Ascending aorta (tissue), 2 donors: Measurements from ENCODE around the gene RNF220. TPM values are rescaled to one million over a fixed set of nuclear protein-coding genes. Genes with fewer than 3 reads are reported as not detected.

ENCODE experiments used
- DNase-seq, 2 donors: peaks; one replicate each; pipeline ENCODE4 v3.0.0-alpha.2; 2019; ENCODE audit warnings: low spot score in 2 of 2
- H3K27ac ChIP-seq, 2 donors: fragments of 200-600 bp; sonication (generic); one replicate each; pipeline ENCODE4 v1.5.1; 2016 to 2017; ENCODE audit warnings: mild to moderate bottlenecking in 1 of 2
- H3K27me3 ChIP-seq: fragments of 200-600 bp; sonication (generic); one replicate; pipeline ENCODE4 v1.5.1; 2017
- H3K36me3 ChIP-seq, 2 donors: fragments of 200-600 bp; sonication (generic); one replicate each; pipeline ENCODE4 v1.5.1; 2016
- H3K4me1 ChIP-seq, 2 donors: fragments of 200-600 bp; sonication (generic); one replicate each; pipeline ENCODE4 v1.5.1; 2016 to 2017; ENCODE audit warnings: mild to moderate bottlenecking in 1 of 2
- H3K4me3 ChIP-seq, 2 donors: fragments of 200-600 bp; sonication (generic); one replicate each; pipeline ENCODE4 v1.5.1; 2016 to 2017; ENCODE audit warnings: mild to moderate bottlenecking in 1 of 2
- H3K9me3 ChIP-seq, 2 donors: fragments of 200-600 bp; sonication (generic); one replicate each; pipeline ENCODE4 v1.5.1; 2016
- CTCF ChIP-seq, 3 experiments: fragments of 200-600 bp in 2 of 3; fragments of 450-650 bp in 1 of 3; sonication (generic) in 2 of 3; IDR thresholded peaks; one replicate each; pipeline ENCODE4 v1.5.1; 2016 to 2019; ENCODE audit warnings: antibody characterized with exemption in 3 of 3, mild to moderate bottlenecking in 1 of 3, moderate library complexity in 1 of 3
- intact Hi-C: fragments of 100-400 bp; cut with DNase I; formaldehyde crosslinking; loops from one replicate; pipeline ENCODE4 v1.15.1; 2023
- total RNA-seq: library from RNA; depleted of rRNA; stranded (reverse); fragments of >200 nt; gene quantifications from one replicate; pipeline ENCODE4 v1.1.0, GENCODE V29; 2016

Gene RNF220
- total RNA-seq, 1 donor from 2014 or later: 54.8 TPM

GRCh38 chr1:44523593-44524591 lies 118.8 kb downstream of the RNF220 start:
- no peaks in the 10 kb centered on the region for H3K36me3 ChIP-seq
- no peak for DNase-seq
- H3K9me3 ChIP-seq: no peaks in the 10 kb centered on the region
- H3K27ac ChIP-seq: no peak overlapping the region
- intact Hi-C loops: no loop called here
- no peak overlapping the region for H3K4me3 ChIP-seq
- H3K4me1 ChIP-seq: no peaks in the 10 kb centered on the region
- no peak for TF ChIP-seq CTCF (IDR thresholded peaks at IDR 0.05)
- no peaks in the 10 kb centered on the region for H3K27me3 ChIP-seq

GRCh38 chr1:44524655-44525500 lies 119.8 kb downstream of the RNF220 start:
- intact Hi-C loops: no loop called here
- Histone ChIP-seq H3K36me3 (no peaks in the 10 kb centered on the region), H3K4me1 (no peaks in the 10 kb centered on the region), H3K27me3 (no peaks in the 10 kb centered on the region), H3K4me3 (no peak overlapping the region), H3K9me3 (no peaks in the 10 kb centered on the region), H3K27ac (no peak overlapping the region)
- TF ChIP-seq CTCF (IDR thresholded peaks at IDR 0.05): no peak
- DNase-seq: no peak

GRCh38 chr1:44526295-44527073 lies 121.4 kb downstream of the RNF220 start:
- intact Hi-C loops: no loop called here
- no peaks in the 10 kb centered on the region for H3K9me3 ChIP-seq
- H3K4me1 ChIP-seq: no peaks in the 10 kb centered on the region
- H3K4me3 ChIP-seq: no peak overlapping the region
- H3K27ac ChIP-seq: no peak overlapping the region
- DNase-seq: no peak
- no peaks in the 10 kb centered on the region for H3K27me3 ChIP-seq
- no peaks in the 10 kb centered on the region for H3K36me3 ChIP-seq
- no peak for TF ChIP-seq CTCF (IDR thresholded peaks at IDR 0.05)

GRCh38 chr1:44531785-44532566 lies 126.9 kb downstream of the RNF220 start:
- intact Hi-C loops: no loop called here
- H3K4me1 ChIP-seq: no peaks in the 10 kb centered on the region
- H3K9me3 ChIP-seq: no peaks in the 10 kb centered on the region
- DNase-seq: no peak
- H3K27ac ChIP-seq: no peak overlapping the region
- H3K36me3 ChIP-seq: no peaks in the 10 kb centered on the region
- H3K27me3 ChIP-seq: no peaks in the 10 kb centered on the region
- no peak overlapping the region for H3K4me3 ChIP-seq
- no peak for TF ChIP-seq CTCF (IDR thresholded peaks at IDR 0.05)

- intact Hi-C loops: no loop called here
Observed at GRCh38 chr1:44532567-44532944, 127.5 kb downstream of the RNF220 start.

More at GRCh38 chr1:44532567-44532944, 127.5 kb downstream of the RNF220 start:
- Histone ChIP-seq H3K27ac (no peak overlapping the region), H3K36me3 (no peaks in the 10 kb centered on the region), H3K27me3 (no peaks in the 10 kb centered on the region), H3K4me3 (no peak overlapping the region), H3K4me1 (no peaks in the 10 kb centered on the region), H3K9me3 (no peaks in the 10 kb centered on the region)
- TF ChIP-seq CTCF (IDR thresholded peaks at IDR 0.05): no peak
- DNase-seq: no peak
